HG03439 (cell line): ENCODE measurements around the gene LCE1F.

Source experiments
- ATAC-seq: cut with Tn5 transposase; IDR thresholded peaks from one replicate; pipeline ENCODE4 v1.9.1; 2021; ENCODE audit warnings: mild to moderate bottlenecking, moderate library complexity; ENCODE audit not compliant: unreplicated experiment

LCE1F gene, protein sequence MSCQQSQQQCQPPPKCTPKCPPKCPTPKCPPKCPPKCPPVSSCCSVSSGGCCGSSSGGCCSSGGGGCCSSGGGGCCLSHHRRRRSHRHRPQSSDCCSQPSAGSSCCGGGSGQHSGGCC

DNA sequence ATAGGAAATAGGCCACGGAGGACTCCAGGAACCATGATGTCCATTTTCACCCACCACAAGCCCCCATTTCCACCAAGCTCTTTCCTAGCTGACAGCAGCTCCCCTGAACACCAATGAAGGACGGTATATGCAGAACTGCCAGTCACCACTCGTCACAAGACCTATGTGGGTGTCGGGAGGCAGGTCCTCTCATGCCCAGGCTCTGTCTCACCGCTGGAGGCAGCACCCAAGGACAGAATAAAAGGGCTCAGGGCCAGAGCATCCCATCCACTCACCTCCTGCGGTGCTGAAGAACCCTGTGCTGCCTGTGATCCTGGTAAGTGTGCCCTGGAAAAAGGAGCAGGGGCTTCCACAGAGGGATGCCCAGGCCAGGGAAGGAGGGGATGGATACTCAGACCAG is at the start of gene LCE1F:
Gene LCE1F (plus strand): TSS at position 266 of the 400 bp plus-strand sequence. CDS start 1,232 bp downstream, outside the sequence.
- no peak for ATAC-seq

- no peak for ATAC-seq
Observed at GRCh38 chr1:152725261-152725660, 49.7 kb upstream of the LCE1F start.

DNA sequence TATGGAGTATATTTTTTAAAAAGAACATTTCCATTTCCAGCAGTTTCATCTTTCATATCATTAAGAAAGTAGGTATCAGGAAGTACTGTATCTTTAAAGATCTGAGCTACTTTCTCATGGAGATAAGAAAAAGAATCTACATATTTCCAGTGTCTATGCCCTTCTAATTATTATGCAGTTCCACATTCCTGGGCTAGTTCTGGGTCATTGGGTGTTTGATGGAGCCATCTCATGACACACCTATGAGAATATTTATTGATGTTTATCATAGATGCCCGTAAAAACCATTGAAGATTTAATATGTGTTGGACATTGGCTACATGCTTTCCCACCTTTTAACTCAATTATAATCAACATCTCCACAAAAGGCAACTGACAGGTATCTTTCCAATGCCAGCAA is 46.0 kb upstream of the LCE1F start:
- no peak for ATAC-seq

DNA sequence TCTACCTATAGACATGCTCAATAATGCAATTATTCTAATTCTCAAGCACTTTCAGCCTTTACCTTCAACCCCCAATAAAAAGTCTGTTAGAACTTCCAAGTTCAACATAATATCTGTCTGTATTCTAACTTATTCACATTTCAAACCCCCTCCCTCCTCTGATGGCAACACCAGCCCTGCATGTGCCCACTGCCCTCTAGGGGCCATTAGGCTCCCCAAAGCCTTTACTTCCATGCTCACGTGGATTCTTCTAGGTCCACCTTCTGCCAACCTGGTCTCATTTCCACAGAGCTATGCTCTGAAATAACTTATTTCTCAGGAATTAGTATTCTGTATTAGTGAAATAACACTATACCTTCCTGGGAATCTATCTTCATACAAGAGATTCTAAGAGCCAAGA is 39.3 kb upstream of the LCE1F start:
- no peak for ATAC-seq

GRCh38 chr1:152737997-152738396 is 36.9 kb upstream of the LCE1F start:
- ATAC-seq: no peak

DNA sequence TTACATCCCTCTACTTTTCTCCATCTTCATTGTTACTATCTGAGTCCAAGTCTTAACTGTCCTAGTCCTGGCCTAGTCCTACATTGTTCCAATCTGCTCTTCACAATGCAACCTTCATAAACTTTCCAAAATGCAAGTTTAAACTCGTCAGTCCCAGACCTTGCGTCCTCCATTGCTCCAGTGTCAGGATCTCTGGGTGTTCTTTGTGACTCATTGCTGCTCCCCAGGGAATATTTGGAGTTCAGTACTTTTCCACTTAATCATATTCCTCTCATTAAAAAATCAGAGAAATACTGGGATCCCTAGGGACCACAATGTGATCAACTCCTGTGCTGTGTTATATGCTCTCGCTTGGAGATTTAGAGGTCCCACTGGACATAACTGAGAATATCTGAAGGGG is 35.1 kb upstream of the LCE1F start:
- no peak for ATAC-seq

DNA sequence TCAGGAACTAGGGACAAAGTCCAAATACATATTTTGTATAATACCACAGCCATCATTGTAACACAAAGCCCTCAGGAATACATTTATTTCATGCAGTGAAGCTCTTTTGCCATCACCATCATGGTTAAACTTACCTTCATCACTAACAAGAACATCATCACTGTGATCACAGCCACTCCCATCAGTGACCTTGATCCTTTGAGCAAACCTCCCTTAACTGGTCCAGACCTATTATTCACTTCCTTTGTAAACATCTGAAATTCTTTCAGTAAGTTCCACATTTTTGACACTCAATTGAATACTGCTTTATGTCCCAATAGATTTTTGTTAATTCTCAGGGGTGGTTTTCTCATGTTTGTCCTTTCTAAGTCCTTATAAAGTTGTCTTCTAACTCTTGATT is 33.3 kb upstream of the LCE1F start:
- no peak for ATAC-seq

DNA sequence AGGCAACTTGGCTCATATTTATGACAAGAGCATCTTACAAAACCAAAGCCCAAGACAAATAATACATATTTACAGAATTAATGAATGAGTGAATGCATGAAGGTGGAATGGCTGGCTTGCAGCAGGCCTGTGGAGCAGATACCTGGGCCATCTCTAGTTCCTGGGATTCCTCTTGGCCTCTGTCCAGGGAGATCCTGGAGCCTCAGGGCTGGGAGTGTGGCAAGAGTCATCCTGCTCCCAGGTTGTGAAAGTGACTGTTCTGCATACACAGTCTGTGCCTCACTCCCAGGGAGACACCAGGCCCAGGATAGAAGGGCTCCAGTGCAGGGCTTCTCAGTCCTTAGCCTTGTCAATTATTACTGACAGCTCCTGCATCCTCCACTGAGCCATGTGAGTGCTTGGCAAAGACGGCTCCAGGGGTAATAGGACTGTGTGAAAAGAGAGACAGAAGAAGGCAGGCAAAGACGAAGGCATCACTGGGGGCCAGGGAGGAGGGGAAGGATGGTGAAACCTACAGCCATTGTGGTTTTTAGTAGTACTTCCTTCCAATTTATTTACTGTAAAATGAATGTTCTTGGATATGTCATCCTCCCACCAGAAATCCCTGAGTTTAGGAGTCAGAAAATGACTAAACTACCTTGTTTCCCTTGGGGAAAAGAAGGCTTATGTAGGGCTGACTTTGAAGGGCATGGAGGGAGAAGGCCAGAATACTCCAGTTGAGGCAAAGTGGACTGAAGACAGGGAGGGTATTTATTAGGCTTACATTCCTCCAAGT is 31.4 kb upstream of the LCE1F start:
- no peak for ATAC-seq

DNA sequence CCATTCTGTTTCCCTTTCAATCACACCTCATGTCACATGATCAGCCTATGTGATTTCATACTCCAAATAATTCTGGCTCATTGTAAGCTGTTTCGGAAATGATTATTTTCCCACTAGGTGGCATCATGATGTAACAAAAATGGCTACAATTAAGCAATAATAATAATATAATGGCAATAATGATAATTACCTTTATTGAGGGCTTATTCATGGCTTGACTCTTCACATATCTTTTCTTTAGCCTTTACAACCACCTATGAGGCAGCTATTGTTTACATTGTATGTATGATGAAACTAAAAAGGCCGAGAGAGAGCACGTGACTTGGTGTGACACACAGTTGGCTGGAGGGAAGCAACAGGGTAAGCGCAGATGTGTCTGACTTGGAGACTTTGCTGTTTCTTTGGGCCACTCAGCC is 29.6 kb upstream of the LCE1F start:
- no peak for ATAC-seq

DNA sequence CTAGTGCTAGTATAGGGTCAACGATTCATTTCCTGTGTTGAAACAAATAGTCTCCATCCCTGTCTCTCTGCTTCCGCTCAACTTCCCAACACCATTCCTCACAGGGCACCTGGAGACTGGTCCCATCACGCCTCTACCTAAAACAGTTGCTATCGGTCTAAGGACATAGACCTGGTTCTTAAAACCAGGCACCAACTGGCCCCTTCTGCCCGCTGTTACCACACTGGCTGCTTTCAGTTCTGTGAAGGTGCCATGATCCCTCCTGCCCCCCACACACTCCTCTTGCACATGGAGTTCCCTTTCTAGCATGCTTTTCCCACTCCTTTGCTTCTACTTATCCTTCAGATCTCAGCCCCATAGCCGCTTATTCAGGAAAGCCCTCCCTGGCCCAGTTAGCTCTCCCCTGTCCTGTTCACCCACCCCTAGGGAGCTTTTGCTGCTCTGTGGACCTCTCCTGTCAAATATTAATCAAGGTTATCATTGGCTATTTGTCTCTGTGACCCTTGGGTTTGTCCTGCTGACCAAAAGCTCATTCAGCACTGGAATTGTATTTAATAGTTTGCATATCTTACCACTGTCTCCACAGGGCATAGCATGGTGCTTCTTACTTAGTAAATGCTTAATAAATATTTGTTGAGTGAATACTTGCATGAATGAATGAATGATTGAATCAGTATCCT is 29.0 kb upstream of the LCE1F start:
- ATAC-seq: no peak

- ATAC-seq: no peak
Observed at GRCh38 chr1:152747831-152748230, 27.1 kb upstream of the LCE1F start.

DNA sequence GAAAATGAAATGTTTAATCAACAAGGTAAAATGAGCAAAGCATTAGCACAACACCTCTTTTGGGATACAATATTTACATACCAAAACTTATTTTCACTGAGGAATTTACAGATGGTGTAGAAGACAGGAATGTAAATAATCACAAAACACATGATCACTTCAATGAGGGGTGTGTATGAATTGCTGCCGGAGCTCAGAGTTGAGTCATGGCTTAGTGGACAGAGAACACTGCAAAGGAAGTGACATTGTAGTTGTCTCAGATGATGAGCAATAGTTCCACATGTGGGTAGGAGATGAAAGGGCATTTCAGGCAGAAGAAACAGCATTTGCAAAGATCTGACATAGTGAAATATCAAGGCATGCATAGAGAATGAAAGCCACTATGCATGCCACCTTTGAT is 22.7 kb upstream of the LCE1F start:
- no peak for ATAC-seq

DNA sequence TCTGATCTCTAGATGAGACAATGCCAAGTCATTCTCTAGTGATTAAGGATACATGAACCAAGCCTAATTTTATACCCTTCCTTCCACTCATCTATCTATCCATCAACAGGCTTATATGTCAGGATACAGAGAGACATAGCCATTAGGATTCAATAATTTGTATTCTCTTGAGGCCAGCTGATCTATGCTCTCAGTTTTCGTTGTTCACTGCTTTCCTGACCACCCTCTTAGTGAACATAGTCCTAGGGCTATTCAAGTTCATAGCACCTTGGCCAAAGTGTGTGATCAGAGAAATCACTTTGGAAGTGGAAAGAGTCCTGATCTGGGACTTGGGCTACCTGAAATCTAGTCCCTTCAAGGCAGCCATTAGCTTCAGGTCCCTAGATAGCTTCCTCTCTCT is 21.4 kb upstream of the LCE1F start:
- ATAC-seq: no peak

DNA sequence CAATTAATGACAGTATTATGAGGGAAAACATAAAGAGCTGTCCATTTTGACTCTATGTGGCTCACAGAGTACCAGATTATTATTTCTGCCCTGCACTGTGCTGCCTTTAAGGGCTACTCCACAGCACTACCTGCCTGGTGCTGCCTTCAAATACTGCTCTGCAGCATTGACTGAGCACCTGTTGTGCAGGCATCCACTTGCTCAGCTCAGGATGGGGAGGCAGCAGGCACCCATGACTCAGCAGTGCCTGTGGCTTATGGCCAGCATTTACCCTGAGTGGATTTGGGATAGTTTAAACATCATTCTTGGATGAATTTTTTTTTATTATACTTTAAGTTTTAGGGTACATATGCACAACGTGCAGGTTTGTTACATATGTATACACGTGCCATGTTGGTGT is 18.1 kb upstream of the LCE1F start:
- no peak for ATAC-seq

GRCh38 chr1:152757747-152758146 is 17.2 kb upstream of the LCE1F start, which contains the start of gene KPRP:
Gene KPRP, plus strand, starts transcription at chr1:152758025. Its CDS starts 1,564 bp downstream, at chr1:152759589.
- no peak for ATAC-seq

GRCh38 chr1:152758636-152759035 is 16.3 kb upstream of the LCE1F start:
- no peak for ATAC-seq

- no peak for ATAC-seq
Observed at GRCh38 chr1:152759453-152760173, 15.3 kb upstream of the LCE1F start.

DNA sequence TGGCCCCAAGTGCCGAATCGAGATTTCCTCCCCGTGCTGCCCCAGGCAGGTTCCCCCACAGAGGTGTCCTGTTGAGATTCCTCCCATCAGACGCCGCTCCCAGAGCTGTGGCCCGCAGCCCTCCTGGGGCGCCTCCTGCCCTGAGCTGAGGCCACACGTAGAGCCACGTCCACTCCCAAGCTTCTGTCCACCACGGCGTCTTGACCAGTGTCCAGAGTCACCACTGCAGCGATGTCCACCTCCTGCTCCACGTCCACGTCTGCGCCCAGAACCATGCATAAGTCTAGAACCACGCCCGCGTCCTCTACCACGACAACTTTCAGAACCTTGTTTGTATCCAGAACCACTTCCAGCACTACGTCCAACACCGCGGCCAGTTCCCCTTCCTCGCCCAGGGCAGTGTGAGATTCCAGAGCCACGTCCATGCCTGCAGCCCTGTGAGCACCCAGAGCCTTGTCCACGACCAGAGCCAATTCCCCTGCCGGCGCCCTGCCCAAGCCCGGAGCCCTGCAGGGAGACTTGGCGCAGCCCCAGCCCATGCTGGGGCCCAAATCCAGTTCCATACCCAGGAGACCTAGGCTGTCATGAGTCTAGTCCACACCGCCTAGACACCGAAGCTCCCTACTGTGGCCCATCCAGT is 14.3 kb upstream of the LCE1F start:
- ATAC-seq: no peak

GRCh38 chr1:152761609-152762213 is 13.2 kb upstream of the LCE1F start:
- ATAC-seq: no peak

DNA sequence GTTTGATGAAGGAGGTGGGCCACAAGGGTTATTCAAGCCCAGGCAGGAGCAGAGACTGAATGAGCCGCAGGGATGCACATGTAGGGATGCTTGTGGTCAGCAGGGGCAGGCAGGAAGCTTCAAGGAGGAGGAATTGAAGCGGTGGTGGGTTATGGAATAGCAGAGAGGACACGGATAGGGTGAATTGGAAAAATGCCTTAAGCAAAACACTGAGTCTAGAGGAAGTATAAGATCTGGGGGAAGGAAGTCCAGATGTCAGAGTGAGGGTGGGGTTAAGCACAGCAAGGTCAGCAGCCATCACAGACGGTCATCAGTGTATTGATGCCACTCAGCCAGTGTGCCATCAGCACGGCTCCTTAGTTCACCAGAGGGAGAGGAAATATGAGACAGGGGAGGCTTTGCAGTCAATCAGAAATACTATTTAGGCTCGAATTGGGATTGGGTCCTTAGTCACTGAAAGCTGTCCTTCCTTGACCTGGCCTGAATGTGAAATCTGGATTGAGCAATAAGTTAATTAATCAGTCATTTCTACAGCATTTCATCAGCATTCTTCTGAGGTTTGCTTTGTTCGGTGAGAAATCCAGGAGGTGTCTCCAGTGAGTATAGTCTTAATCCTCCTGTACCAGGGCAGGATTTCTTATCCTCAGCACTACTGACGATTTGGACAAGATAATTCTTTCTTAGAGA is 6.0 kb upstream of the LCE1F start:
- no peak for ATAC-seq
